ENCODE data around the gene CARD9.
"Not testable (repeated sequence)": the region's sequence is repeated elsewhere in the genome, so short reads cannot be mapped to it uniquely, and the experiment has no call there.

Gene CARD9

GRCh38 chr9:136331556-136332481 is 41.6 kb downstream of the CARD9 start:
- DNase-seq = no peak

GRCh38 chr9:136331030-136331429 is 42.4 kb downstream of the CARD9 start:
- DNase-seq = no peak

- DNase-seq = no peak
Measured at GRCh38 chr9:136330406-136330990, 43.0 kb downstream of the CARD9 start.

GRCh38 chr9:136329636-136330405 is 43.6 kb downstream of the CARD9 start:
- DNase-seq = no peak

- no peak for DNase-seq
Measured at GRCh38 chr9:136329211-136329627, 44.2 kb downstream of the CARD9 start.

GRCh38 chr9:136328622-136329041 is 44.8 kb downstream of the CARD9 start:
- no peak for DNase-seq

- no peak for DNase-seq
Measured at GRCh38 chr9:136328011-136328621, 45.4 kb downstream of the CARD9 start.

GRCh38 chr9:136327304-136327974 is 46.0 kb downstream of the CARD9 start, which contains the start of gene GPSM1:
Gene GPSM1, plus strand, starts transcription at chr9:136327539. Its CDS starts 157 bp downstream, at chr9:136327696.
- DNase-seq = no peak

GRCh38 chr9:136326761-136327303 is 46.6 kb downstream of the CARD9 start:
- no peak for DNase-seq

- DNase-seq = peak; percentile 73
Measured at GRCh38 chr9:136326061-136326760, 47.3 kb downstream of the CARD9 start.

- DNase-seq = no peak
Measured at GRCh38 chr9:136325358-136325757, 48.1 kb downstream of the CARD9 start.

- no peak for DNase-seq
Measured at GRCh38 chr9:136324501-136325300, 48.8 kb downstream of the CARD9 start.

- no peak for DNase-seq
Measured at GRCh38 chr9:136323371-136323789, 50.1 kb downstream of the CARD9 start.

GRCh38 chr9:136322756-136323330 is 50.6 kb downstream of the CARD9 start:
- DNase-seq = no peak

- DNase-seq = no peak
Measured at GRCh38 chr9:136321561-136321960, 51.9 kb downstream of the CARD9 start.

GRCh38 chr9:136320972-136321371 is 52.5 kb downstream of the CARD9 start:
- DNase-seq = not testable (repeated sequence)

GRCh38 chr9:136319955-136320354 is 53.5 kb downstream of the CARD9 start:
- not testable (repeated sequence) for DNase-seq

- DNase-seq = not testable (repeated sequence)
Measured at GRCh38 chr9:136319244-136319643, 54.2 kb downstream of the CARD9 start.

- no peak for DNase-seq
Measured at GRCh38 chr9:136318776-136319241, 54.7 kb downstream of the CARD9 start.

Measured in NCI-H1694 treated with DMSO at 0.1 percent for 48 hours (cell line).